HG02678 (cell line): Measurements from ENCODE around the gene KLHL17.

Experiments used
- ATAC-seq: cut with Tn5 transposase; IDR thresholded peaks from one replicate; pipeline ENCODE4 v1.9.1; 2021; ENCODE audit warnings: mild to moderate bottlenecking, moderate library complexity; ENCODE audit not compliant: unreplicated experiment

The KLHL17 gene

DNA sequence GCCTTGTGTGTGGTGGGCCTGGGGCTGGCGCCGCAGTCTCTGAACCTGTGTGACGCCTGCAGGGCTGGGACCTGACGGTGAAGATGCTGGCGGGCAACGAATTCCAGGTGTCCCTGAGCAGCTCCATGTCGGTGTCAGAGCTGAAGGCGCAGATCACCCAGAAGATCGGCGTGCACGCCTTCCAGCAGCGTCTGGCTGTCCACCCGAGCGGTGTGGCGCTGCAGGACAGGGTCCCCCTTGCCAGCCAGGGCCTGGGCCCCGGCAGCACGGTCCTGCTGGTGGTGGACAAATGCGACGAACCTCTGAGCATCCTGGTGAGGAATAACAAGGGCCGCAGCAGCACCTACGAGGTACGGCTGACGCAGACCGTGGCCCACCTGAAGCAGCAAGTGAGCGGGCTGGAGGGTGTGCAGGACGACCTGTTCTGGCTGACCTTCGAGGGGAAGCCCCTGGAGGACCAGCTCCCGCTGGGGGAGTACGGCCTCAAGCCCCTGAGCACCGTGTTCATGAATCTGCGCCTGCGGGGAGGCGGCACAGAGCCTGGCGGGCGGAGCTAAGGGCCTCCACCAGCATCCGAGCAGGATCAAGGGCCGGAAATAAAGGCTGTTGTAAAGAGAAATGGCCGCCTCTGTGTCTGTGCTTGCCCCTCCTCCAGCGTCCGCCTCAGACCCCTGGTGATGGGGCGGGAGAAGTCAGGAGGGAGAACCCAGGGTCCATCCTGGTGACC lies 53.7 kb downstream of the KLHL17 start:
- ATAC-seq = peak; percentile 18

- no peak for ATAC-seq
Observed at GRCh38 chr1:1014799-1015681, 54.7 kb downstream of the KLHL17 start.
